Smooth muscle cell of the brain vasculature (primary cell): ENCODE measurements around the gene PLA2G2D.

Experiments used
- DNase-seq: peaks from one replicate; pipeline ENCODE4 v3.0.0-alpha.2; 2012; ENCODE audit warnings: low read depth, low spot score

PLA2G2D gene

GRCh38 chr1:20119347-20119746 is at the start of gene PLA2G2D:
Gene PLA2G2D, minus strand, starts transcription at chr1:20119536. Its CDS starts 38 bp downstream, at chr1:20119498.
- no peak for DNase-seq

GRCh38 chr1:20168564-20169491 is 49.5 kb upstream of the PLA2G2D start:
- DNase-seq: no peak

GRCh38 chr1:20167126-20167525 is 47.8 kb upstream of the PLA2G2D start:
- DNase-seq: no peak

- no peak for DNase-seq
These were observed 46.7 kb upstream of the PLA2G2D start for GRCh38 chr1:20166051-20166450.

- DNase-seq: no peak
These were observed 46.2 kb upstream of the PLA2G2D start for GRCh38 chr1:20165522-20165951.

GRCh38 chr1:20164694-20165202 is 45.4 kb upstream of the PLA2G2D start:
- no peak for DNase-seq

- no peak for DNase-seq
These were observed 40.7 kb upstream of the PLA2G2D start for GRCh38 chr1:20160034-20160433.

- DNase-seq: no peak
These were observed 39.2 kb upstream of the PLA2G2D start for GRCh38 chr1:20158358-20159070.

GRCh38 chr1:20154301-20154831 is 35.0 kb upstream of the PLA2G2D start:
- DNase-seq: no peak

GRCh38 chr1:20153000-20153418 is 33.7 kb upstream of the PLA2G2D start:
- DNase-seq: no peak

- no peak for DNase-seq
These were observed 33.2 kb upstream of the PLA2G2D start for GRCh38 chr1:20152599-20152930.

GRCh38 chr1:20151906-20152598 is 32.7 kb upstream of the PLA2G2D start:
- peak; percentile 37 for DNase-seq

GRCh38 chr1:20150969-20151368 is 31.6 kb upstream of the PLA2G2D start:
- DNase-seq: no peak

GRCh38 chr1:20150326-20150705 is 31.0 kb upstream of the PLA2G2D start:
- DNase-seq: no peak

- no peak for DNase-seq
These were observed 30.4 kb upstream of the PLA2G2D start for GRCh38 chr1:20149601-20150325.

GRCh38 chr1:20148571-20149500 is 29.5 kb upstream of the PLA2G2D start:
- no peak for DNase-seq

GRCh38 chr1:20147846-20148570 is 28.7 kb upstream of the PLA2G2D start:
- no peak for DNase-seq

- no peak for DNase-seq
These were observed 24.6 kb upstream of the PLA2G2D start for GRCh38 chr1:20143734-20144565.
